AG04450 (cell line): ENCODE results near the gene CPNE2. TPM values are rescaled to one million over a fixed set of nuclear protein-coding genes. Genes with fewer than 3 reads are reported as not detected.
"Not testable (repeated sequence)": the region's sequence is repeated elsewhere in the genome, so short reads cannot be mapped to it uniquely, and the experiment has no call there.

ENCODE experiments used
- CTCF ChIA-PET: fragments of 300-600, 350-600 bp; formaldehyde crosslinking; extraction: SDS; loops from one replicate; lab custom pipeline; 2022; ENCODE audit warnings: antibody characterized with exemption, inconsistent platforms; lab: Charles Lee
- POLR2A ChIA-PET: fragments of 350-600 bp; formaldehyde crosslinking; extraction: SDS; loops from one replicate; lab custom pipeline; 2021; ENCODE audit warnings: antibody characterized with exemption, inconsistent platforms; lab: Yijun Ruan, JAX
- DNase-seq: peaks from one replicate; pipeline ENCODE4 v3.0.0-alpha.2; 2011; ENCODE audit warnings: low read depth, low spot score
- H3K27ac ChIP-seq: one replicate; pipeline ENCODE4 v1.5.1; 2012; ENCODE audit warnings: low read depth, low read length, control low read depth
- H3K27me3 ChIP-seq: one replicate; pipeline ENCODE4 v1.6.0; 2012; ENCODE audit warnings: low read length; ENCODE audit not compliant: control insufficient read depth, insufficient read depth
- H3K4me3 ChIP-seq: 2 replicates; pipeline ENCODE4 v1.5.1; 2011; ENCODE audit warnings: mild to moderate bottlenecking, low read depth, low read length, control low read depth
- H3K9me3 ChIP-seq: 2 replicates; pipeline ENCODE4 v1.5.1; 2012; ENCODE audit warnings: low read length; ENCODE audit not compliant: control insufficient read depth, insufficient read depth
- polyA plus RNA-seq: library from polyadenylated mRNA; depleted of rRNA; stranded (reverse); fragments of >200 nt; gene quantifications from 2 replicates; pipeline ENCODE4 v1.2.3, GENCODE V29; 2011
- TF ChIP-seq, protein P1 (sequence below): IDR thresholded peaks from 2 replicates; pipeline ENCODE4 v1.5.1; 2011; ENCODE audit warnings: low read depth, low read length, control low read depth, inconsistent platforms

The CPNE2 gene
- polyA plus RNA-seq, 1 experiment: 26.2 TPM

DNA sequence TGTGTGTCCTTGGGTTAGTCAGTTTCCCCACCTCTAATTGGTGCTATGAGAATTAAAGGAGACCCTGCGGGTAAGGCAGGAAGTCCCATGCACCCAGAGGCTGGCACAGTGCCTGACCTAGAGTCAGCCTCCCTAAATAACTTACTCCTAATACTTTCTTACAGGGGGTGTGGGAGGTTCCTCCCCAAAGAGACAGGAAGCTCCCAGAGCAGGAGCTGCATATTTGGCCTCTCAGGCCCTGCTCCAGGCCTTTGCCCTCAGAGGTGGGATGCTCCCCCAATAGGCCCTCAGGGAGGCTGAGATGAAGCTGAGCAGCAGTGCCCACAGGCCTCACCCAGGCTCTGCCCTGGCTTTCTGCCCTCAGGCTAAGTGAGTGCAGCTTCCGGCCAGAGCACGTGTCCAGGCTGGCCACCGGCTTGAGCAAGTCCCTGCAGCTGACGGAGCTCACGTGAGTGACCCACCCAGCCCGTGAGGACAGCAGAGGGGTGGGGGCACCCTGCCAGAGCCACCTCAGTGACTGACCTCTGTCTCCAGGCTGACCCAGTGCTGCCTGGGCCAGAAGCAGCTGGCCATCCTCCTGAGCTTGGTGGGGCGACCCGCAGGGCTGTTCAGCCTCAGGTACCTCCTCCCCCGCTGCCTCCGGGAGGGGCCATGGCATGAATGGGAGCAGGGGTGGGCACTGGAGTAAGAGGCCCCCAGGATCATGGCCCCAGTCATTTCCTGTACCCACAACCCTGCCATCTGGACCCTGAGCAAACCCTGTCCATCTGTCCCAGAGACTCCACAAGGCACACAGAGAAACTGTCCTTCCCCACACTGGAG, 31.1 kb upstream of the CPNE2 start:
- no peak for DNase-seq
- POLR2A ChIA-PET: no interaction called here
- CTCF ChIA-PET: interaction anchor here (1.1 kb wide), 1 partner anchor 22 kb away, joined by 4 read pairs; no protein-coding TSS in a partner anchor
- H3K9me3 ChIP-seq: no peaks in the 10 kb centered on the region
- TF ChIP-seq, protein P1, sequence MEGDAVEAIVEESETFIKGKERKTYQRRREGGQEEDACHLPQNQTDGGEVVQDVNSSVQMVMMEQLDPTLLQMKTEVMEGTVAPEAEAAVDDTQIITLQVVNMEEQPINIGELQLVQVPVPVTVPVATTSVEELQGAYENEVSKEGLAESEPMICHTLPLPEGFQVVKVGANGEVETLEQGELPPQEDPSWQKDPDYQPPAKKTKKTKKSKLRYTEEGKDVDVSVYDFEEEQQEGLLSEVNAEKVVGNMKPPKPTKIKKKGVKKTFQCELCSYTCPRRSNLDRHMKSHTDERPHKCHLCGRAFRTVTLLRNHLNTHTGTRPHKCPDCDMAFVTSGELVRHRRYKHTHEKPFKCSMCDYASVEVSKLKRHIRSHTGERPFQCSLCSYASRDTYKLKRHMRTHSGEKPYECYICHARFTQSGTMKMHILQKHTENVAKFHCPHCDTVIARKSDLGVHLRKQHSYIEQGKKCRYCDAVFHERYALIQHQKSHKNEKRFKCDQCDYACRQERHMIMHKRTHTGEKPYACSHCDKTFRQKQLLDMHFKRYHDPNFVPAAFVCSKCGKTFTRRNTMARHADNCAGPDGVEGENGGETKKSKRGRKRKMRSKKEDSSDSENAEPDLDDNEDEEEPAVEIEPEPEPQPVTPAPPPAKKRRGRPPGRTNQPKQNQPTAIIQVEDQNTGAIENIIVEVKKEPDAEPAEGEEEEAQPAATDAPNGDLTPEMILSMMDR: no peak
- H3K4me3 ChIP-seq: no peak overlapping the region
- H3K27me3 ChIP-seq: no peaks in the 10 kb centered on the region
- no peak overlapping the region for H3K27ac ChIP-seq

DNA sequence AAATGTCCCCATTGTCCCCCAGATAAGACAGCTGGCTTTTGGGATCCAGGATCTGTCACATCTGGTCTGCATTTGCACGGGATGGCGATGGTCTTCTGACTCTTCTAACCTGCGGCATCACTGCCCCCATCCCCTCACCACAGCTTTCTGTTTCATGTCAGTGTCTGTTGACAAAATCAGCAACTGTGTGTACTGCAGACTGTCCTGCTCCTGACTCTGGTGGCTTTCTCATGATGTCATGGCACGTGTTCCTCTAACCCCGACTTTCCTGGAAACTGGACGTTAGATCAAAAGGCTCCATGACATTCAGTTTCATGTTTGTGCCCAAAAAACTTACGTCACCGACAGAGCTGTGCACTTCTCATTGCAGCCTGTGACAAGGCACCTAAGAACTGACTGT, 30.1 kb upstream of the CPNE2 start:
- CTCF ChIA-PET: no interaction called here

DNA sequence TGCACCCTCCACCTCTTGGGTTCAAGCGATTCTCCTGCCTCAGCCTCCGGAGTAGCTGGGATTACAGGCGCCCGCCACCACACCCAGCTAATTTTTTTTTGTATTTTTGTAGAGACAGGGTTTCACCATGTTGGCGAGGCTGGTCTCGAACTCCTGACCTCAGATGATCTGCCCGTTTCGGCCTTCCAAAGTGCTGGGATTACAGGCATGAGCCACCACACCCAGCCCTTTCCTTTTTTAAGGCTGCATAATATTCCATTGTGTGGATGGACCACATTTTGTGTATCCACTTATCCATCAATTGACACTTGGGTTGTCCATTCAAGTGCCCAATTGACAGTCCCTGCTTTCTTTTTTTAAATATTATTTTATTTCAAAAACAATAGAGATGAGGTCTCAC, 29.2 kb upstream of the CPNE2 start:
- POLR2A ChIA-PET: interaction anchor here (0.8 kb wide), 1 partner anchor 30 kb away, joined by 4 read pairs; no protein-coding TSS in a partner anchor
- CTCF ChIA-PET: interaction anchor here (0.6 kb wide), 1 partner anchor 127 kb away, joined by 3 read pairs; no protein-coding TSS in a partner anchor
- H3K4me3 ChIP-seq: not testable (repeated sequence)

More for the DNA sequence above, 30.1 kb upstream of the CPNE2 start:
- Histone ChIP-seq H3K9me3 (no peaks in the 10 kb centered on the region), H3K27me3 (no peaks in the 10 kb centered on the region), H3K4me3 (no peak overlapping the region), H3K27ac (no peak overlapping the region)
- POLR2A ChIA-PET: no interaction called here
- no peak for DNase-seq
- TF ChIP-seq, protein P1: no peak

DNA sequence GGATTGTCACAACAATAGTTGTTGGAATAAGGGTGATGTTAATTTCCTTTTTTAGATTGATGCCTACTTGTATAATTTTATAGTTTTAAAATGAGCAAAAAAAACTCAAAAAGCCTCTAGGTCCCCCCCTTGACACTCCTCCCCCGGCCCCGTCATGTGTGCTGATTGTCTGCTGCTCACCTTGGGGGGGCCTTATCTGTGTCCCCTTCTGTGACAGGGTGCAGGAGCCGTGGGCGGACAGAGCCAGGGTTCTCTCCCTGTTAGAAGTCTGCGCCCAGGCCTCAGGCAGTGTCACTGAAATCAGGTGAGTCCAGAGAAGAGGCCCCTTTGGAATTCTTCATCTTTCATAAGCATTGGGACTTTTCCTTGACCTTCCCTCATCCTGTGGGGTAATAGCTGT, 27.4 kb upstream of the CPNE2 start:
- no peak overlapping the region for H3K4me3 ChIP-seq
- TF ChIP-seq, protein P1: no peak
- H3K9me3 ChIP-seq: no peaks in the 10 kb centered on the region
- no peak for DNase-seq
- no peak overlapping the region for H3K27ac ChIP-seq
- ChIA-PET CTCF (no interaction called here), POLR2A (no interaction called here)
- no peaks in the 10 kb centered on the region for H3K27me3 ChIP-seq

More for the DNA sequence above, 29.2 kb upstream of the CPNE2 start:
- H3K27ac ChIP-seq, H3K27me3 ChIP-seq, H3K9me3 ChIP-seq, DNase-seq: not testable (repeated sequence)

DNA sequence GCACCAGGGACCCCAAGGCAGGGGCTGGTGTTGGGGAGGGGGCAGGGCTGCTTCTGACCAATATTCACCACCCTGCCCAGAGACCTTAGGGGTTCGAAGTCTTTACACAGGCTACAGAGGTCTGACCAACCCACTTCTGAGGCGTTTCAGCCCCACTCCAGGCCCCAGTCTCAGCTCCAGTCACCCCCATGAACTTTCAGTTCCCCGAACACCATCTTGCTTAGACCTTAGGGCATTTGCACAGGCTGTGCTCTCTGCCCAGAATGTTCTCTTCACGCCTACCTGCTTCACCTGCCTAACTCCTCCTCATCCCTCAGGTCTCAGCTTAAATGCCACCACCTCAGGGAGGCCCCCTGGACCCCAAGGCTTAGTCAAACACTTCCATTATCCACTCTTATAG, 25.8 kb upstream of the CPNE2 start:
- Histone ChIP-seq H3K4me3 (no peak overlapping the region), H3K27me3 (no peaks in the 10 kb centered on the region), H3K27ac (no peak overlapping the region), H3K9me3 (no peaks in the 10 kb centered on the region)
- CTCF ChIA-PET: interaction anchor here (0.6 to 2.1 kb wide), 2 partner anchors 17 to 276 kb away, joined by 3 to 8 read pairs; no protein-coding TSS in a partner anchor
- POLR2A ChIA-PET: no interaction called here
- TF ChIP-seq, protein P1: no peak
- no peak for DNase-seq
